ENCODE results near the gene WRAP53.
A peak's percentile ranks its signal among the peaks of the same experiment; 100 is the strongest.
"Not testable (repeated sequence)": the region's sequence is repeated elsewhere in the genome, so short reads cannot be mapped to it uniquely, and the experiment has no call there.

The WRAP53 gene

GRCh38 chr17:7687908-7688807 is at the start of gene WRAP53:
WRAP53 (plus strand) TSS chr17:7688477; CDS start chr17:7688649, 172 bp downstream.
- peak; percentile 98 for DNase-seq (ENCODE audit: low read depth)
- peak within 1 kb of the TSS; percentile 60 for H3K4me3 ChIP-seq (ENCODE audit: low read depth, low read length)
- in situ Hi-C loops (cut with HindIII; ENCODE audit: low sequenced_read_pairs), result no loop called here
- TF ChIP-seq, protein P1, sequence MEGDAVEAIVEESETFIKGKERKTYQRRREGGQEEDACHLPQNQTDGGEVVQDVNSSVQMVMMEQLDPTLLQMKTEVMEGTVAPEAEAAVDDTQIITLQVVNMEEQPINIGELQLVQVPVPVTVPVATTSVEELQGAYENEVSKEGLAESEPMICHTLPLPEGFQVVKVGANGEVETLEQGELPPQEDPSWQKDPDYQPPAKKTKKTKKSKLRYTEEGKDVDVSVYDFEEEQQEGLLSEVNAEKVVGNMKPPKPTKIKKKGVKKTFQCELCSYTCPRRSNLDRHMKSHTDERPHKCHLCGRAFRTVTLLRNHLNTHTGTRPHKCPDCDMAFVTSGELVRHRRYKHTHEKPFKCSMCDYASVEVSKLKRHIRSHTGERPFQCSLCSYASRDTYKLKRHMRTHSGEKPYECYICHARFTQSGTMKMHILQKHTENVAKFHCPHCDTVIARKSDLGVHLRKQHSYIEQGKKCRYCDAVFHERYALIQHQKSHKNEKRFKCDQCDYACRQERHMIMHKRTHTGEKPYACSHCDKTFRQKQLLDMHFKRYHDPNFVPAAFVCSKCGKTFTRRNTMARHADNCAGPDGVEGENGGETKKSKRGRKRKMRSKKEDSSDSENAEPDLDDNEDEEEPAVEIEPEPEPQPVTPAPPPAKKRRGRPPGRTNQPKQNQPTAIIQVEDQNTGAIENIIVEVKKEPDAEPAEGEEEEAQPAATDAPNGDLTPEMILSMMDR (IDR thresholded peaks at IDR 0.05; ENCODE audit: low read depth, low read length, missing control alignments), result peak; percentile 97

- no peak for DNase-seq (ENCODE audit: low read depth)
- TF ChIP-seq, protein P1 (IDR thresholded peaks at IDR 0.05; ENCODE audit: low read depth, low read length, missing control alignments), result no peak
- in situ Hi-C loops (cut with HindIII; ENCODE audit: low sequenced_read_pairs), result no loop called here
- no peak overlapping the region for H3K4me3 ChIP-seq (ENCODE audit: low read depth, low read length)
Measured at GRCh38 chr17:7640783-7641182, 47.5 kb upstream of the WRAP53 start.

- H3K4me3 ChIP-seq (ENCODE audit: low read depth, low read length); DNase-seq (ENCODE audit: low read depth); in situ Hi-C loops (cut with HindIII; ENCODE audit: low sequenced_read_pairs): not testable (repeated sequence)
Measured at GRCh38 chr17:7641635-7642034, 46.6 kb upstream of the WRAP53 start.

DNA sequence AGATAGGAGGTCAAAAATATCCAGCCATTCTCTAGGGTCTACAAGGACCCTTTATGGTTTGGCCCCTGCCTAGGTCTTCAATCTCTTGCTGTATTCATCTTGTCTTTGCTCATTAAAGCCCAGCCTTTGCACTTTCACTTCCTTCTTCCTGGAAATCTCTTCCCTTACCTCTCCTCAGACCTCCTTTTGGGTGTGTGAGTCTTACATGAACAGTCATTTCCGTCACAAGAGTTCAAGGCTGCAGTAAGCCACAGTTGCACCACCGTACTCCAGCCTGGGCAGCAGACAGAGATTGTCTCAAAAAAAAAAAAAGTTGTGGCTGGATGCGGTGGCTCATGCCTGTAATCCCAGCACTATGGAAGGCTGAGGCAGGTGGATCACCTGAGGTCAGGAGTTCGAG is 43.5 kb upstream of the WRAP53 start:
- DNase-seq (ENCODE audit: low read depth), result no peak
- in situ Hi-C loops (cut with HindIII; ENCODE audit: low sequenced_read_pairs), result no loop called here
- TF ChIP-seq, protein P1 (IDR thresholded peaks at IDR 0.05; ENCODE audit: low read depth, low read length, missing control alignments), result no peak
- no peak overlapping the region for H3K4me3 ChIP-seq (ENCODE audit: low read depth, low read length)

GRCh38 chr17:7646457-7646856 is 41.8 kb upstream of the WRAP53 start:
- DNase-seq (ENCODE audit: low read depth), result no peak
- in situ Hi-C loops (cut with HindIII; ENCODE audit: low sequenced_read_pairs), result no loop called here
- TF ChIP-seq, protein P1 (IDR thresholded peaks at IDR 0.05; ENCODE audit: low read depth, low read length, missing control alignments), result no peak
- H3K4me3 ChIP-seq (ENCODE audit: low read depth, low read length), result no peak overlapping the region

GRCh38 chr17:7647018-7647417 is 41.3 kb upstream of the WRAP53 start:
- no peak overlapping the region for H3K4me3 ChIP-seq (ENCODE audit: low read depth, low read length)
- TF ChIP-seq, protein P1 (IDR thresholded peaks at IDR 0.05; ENCODE audit: low read depth, low read length, missing control alignments), result no peak
- in situ Hi-C loops (cut with HindIII; ENCODE audit: low sequenced_read_pairs), result no loop called here
- no peak for DNase-seq (ENCODE audit: low read depth)

DNA sequence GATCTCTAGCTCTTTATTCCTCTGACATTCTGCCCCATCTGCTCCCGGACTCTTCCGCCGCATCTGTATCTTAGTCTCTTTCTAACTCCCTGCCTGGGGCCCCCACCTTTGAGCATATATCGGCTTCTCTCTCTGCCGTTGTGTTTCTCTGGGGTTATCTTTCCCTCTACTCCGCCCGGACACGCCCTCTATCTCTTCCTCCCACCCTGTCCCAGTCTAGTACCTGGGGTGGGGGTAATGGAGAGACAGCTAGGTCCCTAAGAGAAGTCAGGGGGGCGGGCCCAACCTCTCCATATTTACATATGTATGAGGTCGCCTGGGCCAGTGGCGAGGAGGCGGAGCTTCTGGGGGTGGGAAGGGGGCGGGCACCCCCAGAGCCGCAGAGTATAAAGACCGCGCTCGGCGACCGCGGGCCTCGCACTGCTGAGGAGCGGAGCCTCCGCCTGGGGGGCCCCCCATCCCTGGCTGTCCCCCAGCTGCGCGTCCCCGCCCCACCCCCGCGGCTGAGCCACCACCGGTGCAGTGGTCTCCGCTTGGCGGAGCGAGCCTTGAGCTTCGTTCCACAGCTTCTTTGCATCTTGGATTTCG is 37.7 kb upstream of the WRAP53 start, which contains the start of gene ATP1B2:
TSS of gene ATP1B2 (plus strand) at position 418 of the 588 bp plus-strand sequence. CDS start 593 bp downstream, outside the sequence.
- TF ChIP-seq, protein P1 (IDR thresholded peaks at IDR 0.05; ENCODE audit: low read depth, low read length, missing control alignments), result no peak
- H3K4me3 ChIP-seq (ENCODE audit: low read depth, low read length), result peak within 1 kb of the TSS; percentile 34
- in situ Hi-C loops (cut with HindIII; ENCODE audit: low sequenced_read_pairs), result no loop called here
- no peak for DNase-seq (ENCODE audit: low read depth)

All from astrocyte of the cerebellum (primary cell).